ENCODE measurements around the gene KCNMB1.

The KCNMB1 gene

DNA sequence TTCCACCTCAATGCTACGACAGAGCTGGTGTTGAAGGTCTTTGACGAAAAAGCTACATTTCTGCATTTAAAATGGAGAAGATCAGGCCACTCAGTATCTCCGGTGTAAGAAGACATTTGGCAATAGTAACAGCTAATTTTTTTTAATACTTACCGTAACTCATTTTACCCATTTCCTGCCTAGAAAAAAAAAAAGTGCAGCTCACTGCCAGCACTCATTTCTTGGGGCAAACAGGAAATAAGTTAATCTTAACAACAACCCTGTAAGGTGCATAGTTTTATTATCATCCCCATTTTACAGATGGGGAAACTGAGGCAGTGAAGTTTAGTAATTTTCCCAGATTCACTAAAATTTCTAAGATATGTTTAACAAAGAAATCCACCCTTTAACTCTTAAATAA, 27.4 kb upstream of the KCNMB1 start:
- no peak for DNase-seq (ENCODE audit: low read depth)
- no peak for TF ChIP-seq CTCF (conservative IDR thresholded peaks at IDR 0.05; ENCODE audit: low read depth, low read length)
- H3K4me3 ChIP-seq (ENCODE audit: low read depth, low read length) = no peak overlapping the region

DNA sequence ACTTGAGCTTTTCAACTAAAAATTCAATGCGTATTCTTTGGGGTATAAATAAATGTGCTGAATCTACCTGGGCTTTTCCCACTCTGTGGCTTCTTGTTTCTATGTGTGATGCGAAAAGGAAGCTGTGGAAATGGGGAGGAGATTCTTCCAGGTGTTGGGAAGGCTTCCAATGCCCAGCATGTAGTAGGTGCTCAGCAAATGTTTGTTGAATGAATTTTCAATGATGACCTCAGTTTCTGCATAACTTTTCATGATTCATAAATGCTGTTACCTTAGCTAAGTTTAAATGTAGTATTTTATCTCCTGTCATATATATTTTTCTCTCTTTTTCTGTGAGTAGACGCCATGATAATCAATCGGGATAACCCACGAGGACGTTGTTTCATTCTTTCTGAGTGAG, 25.6 kb upstream of the KCNMB1 start:
- no peak for DNase-seq (ENCODE audit: low read depth)
- no peak for TF ChIP-seq CTCF (conservative IDR thresholded peaks at IDR 0.05; ENCODE audit: low read depth, low read length)
- no peak overlapping the region for H3K4me3 ChIP-seq (ENCODE audit: low read depth, low read length)

DNA sequence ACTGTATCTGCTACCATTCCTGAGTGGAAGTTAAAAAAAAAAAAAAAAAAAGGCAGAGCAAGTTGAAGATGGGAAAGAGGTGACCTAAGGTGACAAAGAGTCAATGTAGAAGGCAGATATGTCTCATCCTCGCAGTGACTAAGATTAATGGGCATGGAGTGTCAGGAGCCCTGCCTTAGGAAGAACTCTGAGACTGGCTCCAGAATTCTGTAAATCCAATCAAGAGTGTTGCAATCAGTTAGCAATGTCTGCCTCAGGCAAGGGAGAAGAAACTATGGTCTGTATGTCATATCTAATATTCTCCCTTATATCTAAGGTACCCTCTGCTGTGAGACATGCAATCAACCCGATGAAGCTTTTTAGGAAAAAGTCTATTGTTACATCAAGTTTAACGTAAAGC, 24.7 kb upstream of the KCNMB1 start:
- no peak for DNase-seq (ENCODE audit: low read depth)
- no peak overlapping the region for H3K4me3 ChIP-seq (ENCODE audit: low read depth, low read length)
- no peak for TF ChIP-seq CTCF (conservative IDR thresholded peaks at IDR 0.05; ENCODE audit: low read depth, low read length)

GRCh38 chr5:170411100-170411499, 21.9 kb upstream of the KCNMB1 start:
- DNase-seq (ENCODE audit: low read depth) = no peak
- TF ChIP-seq CTCF (conservative IDR thresholded peaks at IDR 0.05; ENCODE audit: low read depth, low read length) = no peak
- H3K4me3 ChIP-seq (ENCODE audit: low read depth, low read length) = no peak overlapping the region

- H3K4me3 ChIP-seq (ENCODE audit: low read depth, low read length) = no peak overlapping the region
- DNase-seq (ENCODE audit: low read depth) = no peak
- no peak for TF ChIP-seq CTCF (conservative IDR thresholded peaks at IDR 0.05; ENCODE audit: low read depth, low read length)
These were observed 21.2 kb upstream of the KCNMB1 start for GRCh38 chr5:170410401-170410800.

DNA sequence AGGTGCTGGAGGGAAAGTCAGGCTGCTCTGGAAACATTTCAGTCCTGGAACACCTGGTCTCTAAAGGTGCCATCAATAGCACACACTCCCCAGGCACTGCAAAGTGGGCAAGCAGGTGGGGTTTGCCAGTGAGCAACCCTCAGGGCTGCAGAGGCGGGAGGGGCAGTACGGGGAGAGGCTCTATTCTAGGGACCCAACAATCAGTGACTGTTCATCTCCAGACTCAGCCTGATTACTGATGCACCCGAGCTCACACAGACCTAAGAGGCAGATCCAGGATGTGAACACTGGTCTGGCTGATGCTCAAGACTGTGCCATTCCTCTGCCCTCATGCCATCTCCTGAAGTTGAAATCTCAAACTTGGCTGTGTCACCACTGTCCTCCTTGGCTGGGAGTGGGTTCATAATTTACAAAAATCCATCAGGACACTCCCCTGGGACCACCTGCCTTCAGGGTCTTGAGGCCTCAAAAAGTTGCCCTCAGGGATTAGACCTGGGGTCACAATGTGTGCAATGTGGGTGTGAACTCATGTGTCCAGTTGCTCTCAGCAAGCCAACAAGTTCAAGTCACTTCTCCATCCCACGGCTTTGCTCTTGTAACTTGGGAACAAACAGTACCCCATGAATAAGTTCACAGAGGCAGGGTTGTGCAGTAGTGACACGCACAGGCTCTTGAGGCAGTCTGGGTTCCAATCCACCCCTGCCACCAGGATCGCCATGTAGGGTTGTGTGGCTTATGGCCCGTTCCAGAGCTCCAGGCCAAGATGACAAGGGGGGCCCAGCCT, 19.9 kb upstream of the KCNMB1 start:
- no peak for DNase-seq (ENCODE audit: low read depth)
- TF ChIP-seq CTCF (conservative IDR thresholded peaks at IDR 0.05; ENCODE audit: low read depth, low read length) = no peak
- H3K4me3 ChIP-seq (ENCODE audit: low read depth, low read length) = no peak overlapping the region

GRCh38 chr5:170408226-170408625, 19.1 kb upstream of the KCNMB1 start:
- TF ChIP-seq CTCF (conservative IDR thresholded peaks at IDR 0.05; ENCODE audit: low read depth, low read length) = no peak
- no peak for DNase-seq (ENCODE audit: low read depth)
- no peak overlapping the region for H3K4me3 ChIP-seq (ENCODE audit: low read depth, low read length)
